GM10266 (cell line): Measurements from ENCODE around the gene HMGCLL1.

ENCODE experiments used
- DNase-seq: peaks from one replicate; pipeline ENCODE4 v3.0.0; 2012; ENCODE audit errors: extremely low spot score
- CTCF ChIP-seq: IDR thresholded peaks from 2 replicates; pipeline ENCODE4 v1.5.1; 2012; ENCODE audit warnings: mild to moderate bottlenecking, low read depth; ENCODE audit not compliant: control insufficient read depth, insufficient read depth; ENCODE audit errors: missing control alignments

The HMGCLL1 gene

DNA sequence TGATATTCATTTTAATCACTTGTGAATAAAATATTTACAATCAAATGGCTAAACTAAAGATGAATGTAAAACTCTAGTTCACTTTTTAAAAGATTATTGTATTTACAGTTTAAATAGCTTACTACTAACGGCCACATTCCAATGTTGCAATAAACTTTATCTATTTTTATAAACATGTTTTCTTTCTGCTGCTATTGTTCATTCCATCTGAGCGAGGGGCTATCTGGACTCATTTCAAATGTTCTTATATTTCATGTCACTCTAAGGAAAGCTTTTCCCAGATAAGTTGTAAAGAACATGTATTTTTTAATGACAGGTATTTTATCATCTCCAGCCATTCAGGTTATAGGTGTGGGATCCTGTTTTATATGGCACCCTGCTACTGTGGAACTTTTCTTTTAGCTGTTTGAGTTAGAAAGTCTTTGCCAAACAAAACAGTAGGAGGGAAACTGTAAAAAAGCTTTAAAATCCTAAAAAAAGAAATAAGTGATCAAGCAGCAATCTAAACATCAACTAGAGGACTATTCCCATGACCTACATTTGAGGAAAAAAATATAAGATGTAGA is 42.5 kb downstream of the HMGCLL1 start:
- DNase-seq, result no peak
- TF ChIP-seq CTCF, result no peak

- no peak for TF ChIP-seq CTCF
Measured at GRCh38 chr6:55531496-55531895, 47.5 kb downstream of the HMGCLL1 start.

GRCh38 chr6:55530931-55531330 is 48.1 kb downstream of the HMGCLL1 start:
- TF ChIP-seq CTCF, result no peak
- no peak for DNase-seq

More at GRCh38 chr6:55531496-55531895, 47.5 kb downstream of the HMGCLL1 start:
- DNase-seq, result no peak

GRCh38 chr6:55528624-55529023 is 50.4 kb downstream of the HMGCLL1 start:
- DNase-seq, result no peak

DNA sequence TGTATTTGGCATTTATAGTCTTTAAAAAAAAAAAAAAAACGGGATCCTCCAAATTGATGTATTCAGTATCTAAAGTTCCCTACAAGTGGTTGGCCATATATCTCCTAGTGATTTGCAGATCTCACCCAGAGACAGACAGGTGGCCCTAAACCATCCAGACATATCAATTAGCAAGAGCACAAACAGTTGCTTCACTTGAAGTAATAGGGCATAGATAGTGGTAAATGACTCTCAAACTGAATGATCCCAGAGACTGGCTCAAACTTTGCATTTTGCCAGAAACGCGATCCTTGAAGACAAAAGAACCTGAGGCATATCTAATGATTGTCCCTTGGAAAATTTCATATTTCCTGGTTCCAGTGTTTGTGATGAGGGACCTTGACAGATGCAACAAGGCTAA is 54.6 kb downstream of the HMGCLL1 start:
- TF ChIP-seq CTCF, result no peak
- DNase-seq, result no peak

More at GRCh38 chr6:55528624-55529023, 50.4 kb downstream of the HMGCLL1 start:
- TF ChIP-seq CTCF, result peak; percentile 15

- no peak for TF ChIP-seq CTCF
- DNase-seq, result no peak
Measured at GRCh38 chr6:55518529-55519060, 60.4 kb downstream of the HMGCLL1 start.

DNA sequence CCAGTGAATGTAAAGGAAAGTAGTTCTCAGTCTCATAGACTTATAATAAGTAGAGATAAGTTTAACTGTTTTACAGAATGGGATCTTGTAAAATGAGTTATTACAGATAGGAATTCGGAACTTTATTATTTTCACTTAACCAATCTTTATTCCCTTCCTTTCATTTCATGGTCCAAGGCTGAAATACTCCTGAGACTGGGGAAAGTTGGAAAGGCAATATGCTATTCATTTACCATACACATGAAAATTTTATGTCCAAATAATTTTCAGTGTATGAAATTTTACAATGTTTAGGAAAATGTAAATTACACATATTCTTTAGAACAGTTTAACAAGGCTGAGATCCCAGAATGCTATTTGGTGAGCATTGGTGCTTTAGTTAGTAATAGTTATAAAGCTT is 62.3 kb downstream of the HMGCLL1 start:
- no peak for DNase-seq
- TF ChIP-seq CTCF, result no peak
